Keratinocyte (primary cell): ENCODE results near the gene PGK2. TPM values are rescaled to one million over a fixed set of nuclear protein-coding genes. Genes with fewer than 3 reads are reported as not detected.

ENCODE experiments used
- DNase-seq: peaks from one replicate; pipeline ENCODE4 v3.0.0-alpha.2; 2011; ENCODE audit warnings: low read depth, missing footprints, low spot score
- FAIRE-seq: peaks from 2 replicates; lab custom pipeline; 2011; peaks lifted over from hg19 to GRCh38; lab: Jason Lieb, UNC
- H2AFZ ChIP-seq: 2 replicates; pipeline ENCODE4 v1.6.0; 2012; ENCODE audit warnings: low read length, control low read depth, inconsistent platforms; ENCODE audit not compliant: control insufficient read depth
- H3K27ac ChIP-seq: 2 replicates; pipeline ENCODE4 v1.5.1; 2011; ENCODE audit warnings: low read length; ENCODE audit not compliant: control insufficient read depth, insufficient read depth
- H3K27me3 ChIP-seq: 3 replicates; pipeline ENCODE4 v1.6.0; 2011; ENCODE audit warnings: low read length; ENCODE audit not compliant: control insufficient read depth, insufficient read depth; ENCODE audit errors: extremely low read depth
- H3K36me3 ChIP-seq, 2 experiments: 2 replicates in 1 of 2; 3 replicates in 1 of 2; pipeline ENCODE4 v1.5.1; 2011; ENCODE audit warnings: low read length in 2 of 2, mild to moderate bottlenecking in 1 of 2; ENCODE audit not compliant: control insufficient read depth in 2 of 2, insufficient read depth in 2 of 2; ENCODE audit errors: extremely low read depth in 1 of 2
- H3K4me1 ChIP-seq: 3 replicates; pipeline ENCODE4 v1.5.1; 2011; ENCODE audit warnings: low read length; ENCODE audit not compliant: control insufficient read depth, insufficient read depth; ENCODE audit errors: extremely low read depth
- H3K4me2 ChIP-seq: 3 replicates; pipeline ENCODE4 v1.6.0; 2011; ENCODE audit warnings: low read depth, low read length; ENCODE audit not compliant: control insufficient read depth, insufficient read depth; ENCODE audit errors: extremely low read depth
- H3K4me3 ChIP-seq, 3 experiments: fragments of 200-600 bp in 1 of 3; sonication (generic) in 1 of 3; 2 replicates in 2 of 3; 3 replicates in 1 of 3; pipeline ENCODE4 v1.5.1; 2011 to 2016; ENCODE audit warnings: low read length in 3 of 3, mild to moderate bottlenecking in 3 of 3, control low read depth in 2 of 3, inconsistent platforms in 1 of 3, low read depth in 1 of 3, mixed read lengths in 1 of 3, mixed run types in 1 of 3, moderate library complexity in 1 of 3; ENCODE audit not compliant: control insufficient read depth in 2 of 3, insufficient read depth in 2 of 3; ENCODE audit errors: extremely low read depth in 1 of 3
- H3K79me2 ChIP-seq: 2 replicates; pipeline ENCODE4 v1.6.0; 2012; ENCODE audit warnings: low read length; ENCODE audit not compliant: control insufficient read depth, insufficient read depth
- H3K9ac ChIP-seq: 3 replicates; pipeline ENCODE4 v1.6.0; 2011; ENCODE audit warnings: low read length; ENCODE audit not compliant: control insufficient read depth, insufficient read depth; ENCODE audit errors: extremely low read depth
- H3K9me1 ChIP-seq: 3 replicates; pipeline ENCODE4 v1.6.0; 2011; ENCODE audit warnings: low read length; ENCODE audit not compliant: control insufficient read depth, insufficient read depth; ENCODE audit errors: extremely low read depth
- H3K9me3 ChIP-seq: 2 replicates; pipeline ENCODE4 v1.5.1; 2012; ENCODE audit warnings: low read depth, low read length; ENCODE audit not compliant: control insufficient read depth
- H4K20me1 ChIP-seq: 3 replicates; pipeline ENCODE4 v1.6.0; 2011; ENCODE audit warnings: low read length; ENCODE audit not compliant: control insufficient read depth, insufficient read depth; ENCODE audit errors: extremely low read depth
- CTCF ChIP-seq, 3 experiments: IDR thresholded peaks in 1 of 3; conservative IDR thresholded peaks in 1 of 3; optimal IDR thresholded peaks in 1 of 3; 2 replicates in 2 of 3; 3 replicates in 1 of 3; pipeline versions ENCODE3 to v1.5.1; 2011; ENCODE audit warnings: low read length in 3 of 3, mild to moderate bottlenecking in 3 of 3, moderate library complexity in 2 of 3, control low read depth in 1 of 3, inconsistent platforms in 1 of 3; ENCODE audit not compliant: insufficient read depth in 2 of 3; ENCODE audit errors: extremely low read depth in 1 of 3
- EZH2 ChIP-seq: IDR thresholded peaks from one replicate; pipeline ENCODE4 v1.6.1; 2012; ENCODE audit warnings: inconsistent platforms, mild to moderate bottlenecking, low read length, moderate library complexity
- dilution Hi-C: fragments of 300-500 bp; cut with MboI; formaldehyde crosslinking; loops from one replicate; pipeline ENCODE4 v1.7.0; 2020; ENCODE audit warnings: low sequenced_read_pairs; ENCODE audit not compliant: extremely low pct_ligation_motif_present
- polyA plus RNA-seq, 5 experiments: library from polyadenylated mRNA; depleted of rRNA in 3 of 5; stranded (reverse) in 3 of 5; stranded (forward) in 1 of 5; unstranded in 1 of 5; fragments of >200 nt; gene quantifications; 1 replicate in 1 of 5; 2 replicates in 3 of 5; 3 replicates in 1 of 5; pipeline versions ENCODE4 v1.2.1 to v1.2.3, GENCODE V29; 2011 to 2012; ENCODE audit warnings: missing spikeins in 2 of 5, low read depth in 1 of 5, low replicate concordance in 1 of 5

PGK2 gene
- polyA plus RNA-seq, 1 donor (not counting 4 experiments of a cell fraction or from before 2014, with no cell fraction given) = not detected

GRCh38 chr6:49743429-49743828 lies 43.7 kb downstream of the PGK2 start:
- Histone ChIP-seq H3K27me3 (no peaks in the 10 kb centered on the region), H3K4me2 (no peak overlapping the region), H4K20me1 (no peaks in the 10 kb centered on the region), H2AFZ (no peak overlapping the region), H3K79me2 (no peaks in the 10 kb centered on the region), H3K9ac (no peak overlapping the region), H3K36me3 (no peaks in the 10 kb centered on the region), H3K9me1 (no peaks in the 10 kb centered on the region), H3K4me3 (no peak overlapping the region), H3K4me1 (no peaks in the 10 kb centered on the region), H3K27ac (no peak overlapping the region), H3K9me3 (no peaks in the 10 kb centered on the region)
- TF ChIP-seq CTCF (optimal IDR thresholded peaks at IDR 0.05 in 1 of 3, IDR thresholded peaks at IDR 0.05 in 1 of 3, conservative IDR thresholded peaks at IDR 0.05 in 1 of 3; ENCODE audit: extremely low read depth in 1 of 3, insufficient read depth in 2 of 3, low read length in 3 of 3) = no peak
- TF ChIP-seq EZH2 = no peak
- dilution Hi-C loops = no loop called here
- DNase-seq (no peak), FAIRE-seq (no peak)

DNA sequence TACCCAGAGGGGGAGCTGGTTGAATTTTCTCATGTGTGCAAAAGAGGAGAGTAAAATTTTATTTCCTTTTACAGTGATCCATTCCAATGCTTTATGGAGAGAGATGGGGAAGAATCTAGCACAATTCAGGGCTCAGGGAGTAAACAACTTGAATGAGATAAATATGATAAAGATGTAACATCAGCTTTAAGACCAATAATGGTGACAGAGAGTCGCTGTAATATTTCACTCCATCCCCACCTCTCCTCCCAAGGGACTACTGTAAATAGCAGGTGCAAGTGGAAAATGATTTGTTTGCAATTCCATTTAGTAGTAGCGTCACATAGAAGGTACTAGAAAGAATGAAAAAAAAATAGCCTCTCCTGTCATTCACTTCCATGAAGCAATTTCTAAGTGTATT lies 47.7 kb downstream of the PGK2 start:
- dilution Hi-C loops = no loop called here
- no peaks in the 10 kb centered on the region for H4K20me1 ChIP-seq
- H3K4me1 ChIP-seq = no peaks in the 10 kb centered on the region
- no peaks in the 10 kb centered on the region for H3K36me3 ChIP-seq
- no peak for DNase-seq
- no peak overlapping the region for H3K9ac ChIP-seq
- no peaks in the 10 kb centered on the region for H3K27me3 ChIP-seq
- no peak for FAIRE-seq
- no peak overlapping the region for H3K27ac ChIP-seq
- no peak overlapping the region for H3K4me3 ChIP-seq
- H2AFZ ChIP-seq = no peak overlapping the region
- no peak for TF ChIP-seq CTCF (optimal IDR thresholded peaks at IDR 0.05 in 1 of 3, IDR thresholded peaks at IDR 0.05 in 1 of 3, conservative IDR thresholded peaks at IDR 0.05 in 1 of 3; ENCODE audit: extremely low read depth in 1 of 3, insufficient read depth in 2 of 3, low read length in 3 of 3)
- no peaks in the 10 kb centered on the region for H3K9me1 ChIP-seq
- no peak overlapping the region for H3K4me2 ChIP-seq
- no peaks in the 10 kb centered on the region for H3K9me3 ChIP-seq
- H3K79me2 ChIP-seq = no peaks in the 10 kb centered on the region
